ENCODE data around the gene KRTAP5-1. TPM values are rescaled to one million over a fixed set of nuclear protein-coding genes. Genes with fewer than 3 reads are reported as not detected.
"Not testable (repeated sequence)": the region's sequence is repeated elsewhere in the genome, so short reads cannot be mapped to it uniquely, and the experiment has no call there.

Gene KRTAP5-1
- total RNA-seq, 2 experiments from 2014 or later = not detected

DNA sequence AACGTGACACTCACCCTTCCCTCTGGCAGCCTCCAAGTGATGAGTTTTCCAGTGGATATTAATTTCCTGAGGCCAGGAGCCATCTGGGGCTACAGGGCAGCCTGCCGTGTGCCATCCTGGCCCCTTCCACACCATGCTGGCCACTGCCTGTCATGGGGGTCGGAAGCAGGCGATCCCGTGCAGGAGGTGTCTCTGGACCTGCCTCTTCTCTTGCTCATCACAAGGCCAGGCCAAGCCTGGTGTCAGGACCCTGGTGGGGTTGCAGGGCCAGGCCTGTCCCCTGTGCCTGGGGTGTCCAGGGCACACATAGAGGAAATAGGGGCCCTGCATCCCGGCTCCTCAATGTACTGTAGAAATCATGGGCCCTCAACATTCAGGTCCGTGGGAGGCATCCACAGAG lies 19.6 kb upstream of the KRTAP5-1 start:
- TF ChIP-seq, protein P1, sequence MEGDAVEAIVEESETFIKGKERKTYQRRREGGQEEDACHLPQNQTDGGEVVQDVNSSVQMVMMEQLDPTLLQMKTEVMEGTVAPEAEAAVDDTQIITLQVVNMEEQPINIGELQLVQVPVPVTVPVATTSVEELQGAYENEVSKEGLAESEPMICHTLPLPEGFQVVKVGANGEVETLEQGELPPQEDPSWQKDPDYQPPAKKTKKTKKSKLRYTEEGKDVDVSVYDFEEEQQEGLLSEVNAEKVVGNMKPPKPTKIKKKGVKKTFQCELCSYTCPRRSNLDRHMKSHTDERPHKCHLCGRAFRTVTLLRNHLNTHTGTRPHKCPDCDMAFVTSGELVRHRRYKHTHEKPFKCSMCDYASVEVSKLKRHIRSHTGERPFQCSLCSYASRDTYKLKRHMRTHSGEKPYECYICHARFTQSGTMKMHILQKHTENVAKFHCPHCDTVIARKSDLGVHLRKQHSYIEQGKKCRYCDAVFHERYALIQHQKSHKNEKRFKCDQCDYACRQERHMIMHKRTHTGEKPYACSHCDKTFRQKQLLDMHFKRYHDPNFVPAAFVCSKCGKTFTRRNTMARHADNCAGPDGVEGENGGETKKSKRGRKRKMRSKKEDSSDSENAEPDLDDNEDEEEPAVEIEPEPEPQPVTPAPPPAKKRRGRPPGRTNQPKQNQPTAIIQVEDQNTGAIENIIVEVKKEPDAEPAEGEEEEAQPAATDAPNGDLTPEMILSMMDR (conservative IDR thresholded peaks at IDR 0.05; ENCODE audit: low read length) = no peak
- TF ChIP-seq EZH2phosphoT487 (IDR thresholded peaks at IDR 0.05; ENCODE audit: borderline replicate concordance, low read depth, low read length) = no peak
- Histone ChIP-seq H3K27ac (ENCODE audit: low read depth, low read length, poor library complexity, severe bottlenecking) (no peak overlapping the region), H3K4me2 (ENCODE audit: low read length) (no peak overlapping the region), H3K4me1 (ENCODE audit: insufficient read depth, low read length, poor library complexity, severe bottlenecking) (no peaks in the 10 kb centered on the region), H3K9me3 (ENCODE audit: low read length) (no peaks in the 10 kb centered on the region), H3K9me2 (ENCODE audit: insufficient read depth, low read length) (no peaks in the 10 kb centered on the region), H3K79me2 (ENCODE audit: insufficient read depth, low read depth, low read length) (no peaks in the 10 kb centered on the region), H3K36me3 (ENCODE audit: insufficient read depth, low read length) (no peaks in the 10 kb centered on the region), H4K20me1 (ENCODE audit: insufficient read depth, low read length) (no peaks in the 10 kb centered on the region), H3K4me3 (ENCODE audit: low read depth, low read length, poor library complexity, severe bottlenecking) (no peak overlapping the region), H2AFZ (ENCODE audit: low read length) (no peak overlapping the region)
- DNase-seq (ENCODE audit: low spot score) = no peak
- ChIA-PET CTCF (ENCODE audit: unreplicated experiment) (no interaction called here), POLR2A (no interaction called here)
- intact Hi-C loops (cut with micrococcal nuclease; ENCODE audit: unreplicated experiment) = no loop called here
- BruUV-seq (replicated peaks) = no TSS peak

DNA sequence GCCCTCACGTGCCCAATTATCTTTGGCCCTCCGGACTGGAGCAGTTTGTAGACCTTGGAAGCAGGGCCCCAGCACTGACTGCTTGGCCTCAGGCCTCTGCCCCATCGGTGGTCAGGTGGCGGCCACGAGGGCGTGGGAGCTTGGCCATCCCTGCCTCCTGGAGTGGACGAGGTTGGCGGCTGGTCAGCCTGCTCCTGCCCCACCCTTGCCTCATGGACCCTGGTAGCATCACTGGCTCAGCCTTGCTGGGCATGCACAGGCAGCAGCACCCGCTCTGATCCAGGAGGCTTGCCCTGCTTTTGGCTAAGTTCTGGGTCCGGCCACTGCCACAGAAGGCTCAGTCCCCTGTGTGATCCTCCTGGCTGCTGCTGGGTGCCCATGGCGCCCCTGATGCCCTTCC lies 19.1 kb upstream of the KRTAP5-1 start:
- Histone ChIP-seq H3K4me3 (ENCODE audit: low read depth, low read length, poor library complexity, severe bottlenecking) (no peak overlapping the region), H3K4me1 (ENCODE audit: insufficient read depth, low read length, poor library complexity, severe bottlenecking) (no peaks in the 10 kb centered on the region), H2AFZ (ENCODE audit: low read length) (no peak overlapping the region), H3K79me2 (ENCODE audit: insufficient read depth, low read depth, low read length) (no peaks in the 10 kb centered on the region), H3K27ac (ENCODE audit: low read depth, low read length, poor library complexity, severe bottlenecking) (no peak overlapping the region), H3K36me3 (ENCODE audit: insufficient read depth, low read length) (no peaks in the 10 kb centered on the region), H3K4me2 (ENCODE audit: low read length) (no peak overlapping the region), H3K9me2 (ENCODE audit: insufficient read depth, low read length) (no peaks in the 10 kb centered on the region), H3K9me3 (ENCODE audit: low read length) (no peaks in the 10 kb centered on the region), H4K20me1 (ENCODE audit: insufficient read depth, low read length) (no peaks in the 10 kb centered on the region)
- no peak for TF ChIP-seq EZH2phosphoT487 (IDR thresholded peaks at IDR 0.05; ENCODE audit: borderline replicate concordance, low read depth, low read length)
- TF ChIP-seq, protein P1 (conservative IDR thresholded peaks at IDR 0.05; ENCODE audit: low read length) = no peak
- BruUV-seq (replicated peaks) = no TSS peak
- no peak for DNase-seq (ENCODE audit: low spot score)
- intact Hi-C loops (cut with micrococcal nuclease; ENCODE audit: unreplicated experiment) = no loop called here
- ChIA-PET POLR2A (no interaction called here), CTCF (ENCODE audit: unreplicated experiment) (no interaction called here)

DNA sequence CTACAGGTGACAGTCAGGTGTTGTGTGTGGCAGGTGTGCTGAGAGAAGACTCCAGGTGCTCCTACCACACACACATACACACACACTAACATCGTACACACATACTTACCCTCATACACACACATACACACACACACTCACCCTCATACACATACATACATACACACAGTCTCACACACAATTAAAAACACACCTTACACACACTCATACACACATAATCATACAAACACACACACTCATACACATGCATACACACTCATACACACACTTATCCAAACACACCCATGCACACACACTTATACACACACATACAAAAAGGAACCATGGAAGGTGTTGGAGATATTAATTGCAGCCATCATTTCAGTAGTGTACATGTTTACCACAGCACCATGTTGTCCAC lies 18.5 kb upstream of the KRTAP5-1 start:
- Histone ChIP-seq H3K36me3 (ENCODE audit: insufficient read depth, low read length) (no peaks in the 10 kb centered on the region), H4K20me1 (ENCODE audit: insufficient read depth, low read length) (no peaks in the 10 kb centered on the region), H3K27ac (ENCODE audit: low read depth, low read length, poor library complexity, severe bottlenecking) (no peak overlapping the region), H3K9me2 (ENCODE audit: insufficient read depth, low read length) (no peaks in the 10 kb centered on the region), H3K79me2 (ENCODE audit: insufficient read depth, low read depth, low read length) (no peaks in the 10 kb centered on the region), H3K4me1 (ENCODE audit: insufficient read depth, low read length, poor library complexity, severe bottlenecking) (no peaks in the 10 kb centered on the region), H3K9me3 (ENCODE audit: low read length) (no peaks in the 10 kb centered on the region), H3K4me3 (ENCODE audit: low read depth, low read length, poor library complexity, severe bottlenecking) (no peak overlapping the region), H2AFZ (ENCODE audit: low read length) (no peak overlapping the region), H3K4me2 (ENCODE audit: low read length) (no peak overlapping the region)
- BruUV-seq (replicated peaks) = no TSS peak
- CTCF ChIA-PET (ENCODE audit: unreplicated experiment) = no interaction called here
- no peak for DNase-seq (ENCODE audit: low spot score)
- intact Hi-C loops (cut with micrococcal nuclease; ENCODE audit: unreplicated experiment) = no loop called here
- POLR2A ChIA-PET = no interaction called here
- no peak for TF ChIP-seq EZH2phosphoT487 (IDR thresholded peaks at IDR 0.05; ENCODE audit: borderline replicate concordance, low read depth, low read length)
- TF ChIP-seq, protein P1 (conservative IDR thresholded peaks at IDR 0.05; ENCODE audit: low read length) = no peak

DNA sequence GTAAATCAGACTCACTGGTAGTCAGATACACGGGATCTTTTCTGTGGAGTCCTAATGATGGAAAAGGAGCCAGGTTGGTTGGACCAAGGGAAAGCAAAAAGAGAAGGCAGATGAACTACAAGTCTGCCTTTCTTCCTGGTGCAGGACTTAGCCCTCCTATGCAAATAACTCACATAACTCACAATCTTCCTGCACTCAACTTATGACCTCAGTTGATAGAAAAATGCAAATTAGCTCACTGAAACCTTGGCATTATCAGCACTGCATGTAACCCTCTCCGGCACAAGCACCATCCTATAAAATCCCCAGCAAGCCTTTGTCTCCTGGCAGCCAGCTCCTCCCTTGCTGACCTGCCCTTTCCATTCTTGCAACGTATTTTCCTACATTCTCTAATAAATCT lies 16.6 kb upstream of the KRTAP5-1 start:
- not testable (repeated sequence) for DNase-seq (ENCODE audit: low spot score); H3K9me2 ChIP-seq (ENCODE audit: insufficient read depth, low read length)

More for the DNA sequence above, 16.6 kb upstream of the KRTAP5-1 start:
- H3K9me3 ChIP-seq (ENCODE audit: low read length); intact Hi-C loops (cut with micrococcal nuclease; ENCODE audit: unreplicated experiment); H3K4me2 ChIP-seq (ENCODE audit: low read length); H3K27ac ChIP-seq (ENCODE audit: low read depth, low read length, poor library complexity, severe bottlenecking); H3K4me1 ChIP-seq (ENCODE audit: insufficient read depth, low read length, poor library complexity, severe bottlenecking); BruUV-seq (replicated peaks); H2AFZ ChIP-seq (ENCODE audit: low read length); POLR2A ChIA-PET; H3K4me3 ChIP-seq (ENCODE audit: low read depth, low read length, poor library complexity, severe bottlenecking); H3K79me2 ChIP-seq (ENCODE audit: insufficient read depth, low read depth, low read length); H4K20me1 ChIP-seq (ENCODE audit: insufficient read depth, low read length); H3K36me3 ChIP-seq (ENCODE audit: insufficient read depth, low read length); CTCF ChIA-PET (ENCODE audit: unreplicated experiment): not testable (repeated sequence)

All from OCI-LY7 (cell line).